ENCODE measurements around the gene LPIN3. TPM values are rescaled to one million over a fixed set of nuclear protein-coding genes. Genes with fewer than 3 reads are reported as not detected.
A peak's percentile ranks its signal among the peaks of the same experiment; 100 is the strongest.

LPIN3 gene
- total RNA-seq, 1 donor from 2014 or later = 1.6 TPM

- H3K27me3 Mint-ChIP-seq (ENCODE audit: low read depth) = no peaks in the 10 kb centered on the region
- no peak overlapping the region for H3K27ac Mint-ChIP-seq
- no peaks in the 10 kb centered on the region for H3K36me3 Mint-ChIP-seq (ENCODE audit: low read depth)
- DNase-seq (ENCODE audit: low spot score) = no peak
- intact Hi-C loops (cut with micrococcal nuclease) = no loop called here
- H3K4me1 Mint-ChIP-seq (ENCODE audit: low read depth) = no peaks in the 10 kb centered on the region
- H3K9me3 Mint-ChIP-seq = no peaks in the 10 kb centered on the region
- H3K4me3 Mint-ChIP-seq (ENCODE audit: low read depth) = no peak overlapping the region
Measured at GRCh38 chr20:41358230-41358629, 17.6 kb downstream of the LPIN3 start.

- no peaks in the 10 kb centered on the region for H3K4me1 Mint-ChIP-seq (ENCODE audit: low read depth)
- no peaks in the 10 kb centered on the region for H3K9me3 Mint-ChIP-seq
- H3K27me3 Mint-ChIP-seq (ENCODE audit: low read depth) = no peaks in the 10 kb centered on the region
- H3K27ac Mint-ChIP-seq = no peak overlapping the region
- intact Hi-C loops (cut with micrococcal nuclease) = no loop called here
- no peak for DNase-seq (ENCODE audit: low spot score)
- H3K4me3 Mint-ChIP-seq (ENCODE audit: low read depth) = no peak overlapping the region
- H3K36me3 Mint-ChIP-seq (ENCODE audit: low read depth) = no peaks in the 10 kb centered on the region
Measured at GRCh38 chr20:41358717-41359116, 18.1 kb downstream of the LPIN3 start.

- no peaks in the 10 kb centered on the region for H3K4me1 Mint-ChIP-seq (ENCODE audit: low read depth)
- no peaks in the 10 kb centered on the region for H3K9me3 Mint-ChIP-seq
Measured at GRCh38 chr20:41359541-41360011, 19.0 kb downstream of the LPIN3 start.

GRCh38 chr20:41360831-41361756 is 20.5 kb downstream of the LPIN3 start:
- intact Hi-C loops (cut with micrococcal nuclease) = no loop called here
- no peaks in the 10 kb centered on the region for H3K36me3 Mint-ChIP-seq (ENCODE audit: low read depth)
- no peaks in the 10 kb centered on the region for H3K4me1 Mint-ChIP-seq (ENCODE audit: low read depth)
- no peaks in the 10 kb centered on the region for H3K9me3 Mint-ChIP-seq
- peaks cover 12% of the 10 kb centered on the region for H3K27me3 Mint-ChIP-seq (ENCODE audit: low read depth)
- DNase-seq (ENCODE audit: low spot score) = no peak
- no peak overlapping the region for H3K27ac Mint-ChIP-seq
- no peak overlapping the region for H3K4me3 Mint-ChIP-seq (ENCODE audit: low read depth)

More at GRCh38 chr20:41359541-41360011, 19.0 kb downstream of the LPIN3 start:
- Mint-ChIP-seq H3K27ac (no peak overlapping the region), H3K4me3 (ENCODE audit: low read depth) (no peak overlapping the region), H3K36me3 (ENCODE audit: low read depth) (no peaks in the 10 kb centered on the region), H3K27me3 (ENCODE audit: low read depth) (peaks cover 2% of the 10 kb centered on the region)
- intact Hi-C loops (cut with micrococcal nuclease) = no loop called here
- no peak for DNase-seq (ENCODE audit: low spot score)

- no peak overlapping the region for H3K27ac Mint-ChIP-seq
- H3K9me3 Mint-ChIP-seq = no peaks in the 10 kb centered on the region
- no peak overlapping the region for H3K4me3 Mint-ChIP-seq (ENCODE audit: low read depth)
- H3K27me3 Mint-ChIP-seq (ENCODE audit: low read depth) = peaks cover 13% of the 10 kb centered on the region
- H3K4me1 Mint-ChIP-seq (ENCODE audit: low read depth) = no peaks in the 10 kb centered on the region
- H3K36me3 Mint-ChIP-seq (ENCODE audit: low read depth) = no peaks in the 10 kb centered on the region
- intact Hi-C loops (cut with micrococcal nuclease) = no loop called here
- no peak for DNase-seq (ENCODE audit: low spot score)
Measured at GRCh38 chr20:41361757-41362747, 21.4 kb downstream of the LPIN3 start.

- Mint-ChIP-seq H3K4me1 (ENCODE audit: low read depth) (no peaks in the 10 kb centered on the region), H3K4me3 (ENCODE audit: low read depth) (no peak overlapping the region), H3K27me3 (ENCODE audit: low read depth) (peaks cover 20% of the 10 kb centered on the region), H3K36me3 (ENCODE audit: low read depth) (no peaks in the 10 kb centered on the region), H3K9me3 (no peaks in the 10 kb centered on the region), H3K27ac (no peak overlapping the region)
- intact Hi-C loops (cut with micrococcal nuclease) = no loop called here
- no peak for DNase-seq (ENCODE audit: low spot score)
Measured at GRCh38 chr20:41362748-41363140, 22.1 kb downstream of the LPIN3 start.

- Mint-ChIP-seq H3K36me3 (ENCODE audit: low read depth) (no peaks in the 10 kb centered on the region), H3K27me3 (ENCODE audit: low read depth) (peaks cover 26% of the 10 kb centered on the region), H3K9me3 (no peaks in the 10 kb centered on the region), H3K4me1 (ENCODE audit: low read depth) (no peaks in the 10 kb centered on the region), H3K27ac (no peak overlapping the region), H3K4me3 (ENCODE audit: low read depth) (no peak overlapping the region)
- intact Hi-C loops (cut with micrococcal nuclease) = no loop called here
- DNase-seq (ENCODE audit: low spot score) = no peak
Measured at GRCh38 chr20:41363601-41364000, 23.0 kb downstream of the LPIN3 start.

GRCh38 chr20:41364236-41364855 is 23.7 kb downstream of the LPIN3 start:
- intact Hi-C loops (cut with micrococcal nuclease) = no loop called here
- Mint-ChIP-seq H3K4me1 (ENCODE audit: low read depth) (no peaks in the 10 kb centered on the region), H3K4me3 (ENCODE audit: low read depth) (no peak overlapping the region), H3K27me3 (ENCODE audit: low read depth) (peaks cover 29% of the 10 kb centered on the region), H3K36me3 (ENCODE audit: low read depth) (no peaks in the 10 kb centered on the region), H3K27ac (no peak overlapping the region), H3K9me3 (no peaks in the 10 kb centered on the region)
- no peak for DNase-seq (ENCODE audit: low spot score)

- no peak overlapping the region for H3K27ac Mint-ChIP-seq
Measured at GRCh38 chr20:41364967-41365765, 24.5 kb downstream of the LPIN3 start.

GRCh38 chr20:41365777-41366545 is 25.3 kb downstream of the LPIN3 start:
- peaks cover 33% of the 10 kb centered on the region for H3K27me3 Mint-ChIP-seq (ENCODE audit: low read depth)

More at GRCh38 chr20:41364967-41365765, 24.5 kb downstream of the LPIN3 start:
- H3K27me3 Mint-ChIP-seq (ENCODE audit: low read depth) = peaks cover 33% of the 10 kb centered on the region
- no peak overlapping the region for H3K4me3 Mint-ChIP-seq (ENCODE audit: low read depth)
- H3K9me3 Mint-ChIP-seq = no peaks in the 10 kb centered on the region
- intact Hi-C loops (cut with micrococcal nuclease) = no loop called here
- H3K4me1 Mint-ChIP-seq (ENCODE audit: low read depth) = no peaks in the 10 kb centered on the region
- H3K36me3 Mint-ChIP-seq (ENCODE audit: low read depth) = no peaks in the 10 kb centered on the region
- no peak for DNase-seq (ENCODE audit: low spot score)

GRCh38 chr20:41366546-41367392 is 26.1 kb downstream of the LPIN3 start, which contains the start of gene EMILIN3:
Gene EMILIN3, minus strand, starts transcription at chr20:41366818. Its CDS starts 184 bp downstream, at chr20:41366634.
- no peak for DNase-seq (ENCODE audit: low spot score)
- Mint-ChIP-seq H3K27ac (no peak within 1 kb of the TSS), H3K36me3 (ENCODE audit: low read depth) (no peaks in the 10 kb centered on the region), H3K4me3 (ENCODE audit: low read depth) (peak within 1 kb of the TSS; percentile 45), H3K9me3 (peaks cover 4% of the 10 kb centered on the region), H3K4me1 (ENCODE audit: low read depth) (no peaks in the 10 kb centered on the region), H3K27me3 (ENCODE audit: low read depth) (peaks cover 33% of the 10 kb centered on the region)
- intact Hi-C loops (cut with micrococcal nuclease) = no loop called here

More at GRCh38 chr20:41365777-41366545, 25.3 kb downstream of the LPIN3 start:
- no peak for DNase-seq (ENCODE audit: low spot score)
- Mint-ChIP-seq H3K4me1 (ENCODE audit: low read depth) (no peaks in the 10 kb centered on the region), H3K27ac (no peak overlapping the region), H3K36me3 (ENCODE audit: low read depth) (no peaks in the 10 kb centered on the region), H3K4me3 (ENCODE audit: low read depth) (no peak overlapping the region), H3K9me3 (no peaks in the 10 kb centered on the region)
- intact Hi-C loops (cut with micrococcal nuclease) = no loop called here
